H1 (cell line): Measurements from ENCODE around the gene CIT. TPM values are rescaled to one million over a fixed set of nuclear protein-coding genes. Genes with fewer than 3 reads are reported as not detected.

Experiments
- CTCF ChIA-PET: fragments of 300-600 bp; sonication (Branson Sonifier 250); formaldehyde crosslinking; loops from one replicate; lab custom pipeline; 2021; ENCODE audit not compliant: partially characterized antibody; lab: Charles Lee
- POLR2A ChIA-PET: fragments of 300-600 bp; sonication (Branson Sonifier 250); formaldehyde crosslinking; loops from one replicate; lab custom pipeline; 2021; ENCODE audit warnings: inconsistent platforms; ENCODE audit not compliant: partially characterized antibody; lab: Charles Lee
- DNase-seq, 2 experiments: peaks; one replicate each; pipeline versions ENCODE4 v3.0.0 to v3.0.0-alpha.2; 2010 to 2022; ENCODE audit warnings: low spot score in 2 of 2, low read depth in 1 of 2, mixed read lengths in 1 of 2
- FAIRE-seq: peaks from 2 replicates; lab custom pipeline; 2011; peaks lifted over from hg19 to GRCh38; lab: Jason Lieb, UNC
- H2AFZ ChIP-seq: 2 replicates; pipeline ENCODE4 v1.8.1; 2012; ENCODE audit warnings: low read length, inconsistent platforms
- H2AK5ac ChIP-seq: 2 replicates; pipeline ENCODE4 v1.6.1; 2013; ENCODE audit warnings: low read depth, low read length
- H2BK120ac ChIP-seq: replicated peaks from 2 replicates; pipeline ENCODE3; 2013; ENCODE audit warnings: low read depth, low read length, inconsistent platforms
- H2BK12ac ChIP-seq: 2 replicates; pipeline ENCODE4 v1.6.1; 2013; ENCODE audit warnings: low read depth, low read length
- H2BK15ac ChIP-seq: 2 replicates; pipeline ENCODE4 v1.6.1; 2013; ENCODE audit warnings: low read length
- H2BK20ac ChIP-seq: 2 replicates; pipeline ENCODE4 v1.6.1; 2013; ENCODE audit warnings: low read length
- H2BK5ac ChIP-seq: 2 replicates; pipeline ENCODE4 v1.6.1; 2013; ENCODE audit warnings: low read depth, low read length
- H3K14ac ChIP-seq: 2 replicates; pipeline ENCODE4 v1.6.1; 2013; ENCODE audit warnings: inconsistent platforms; ENCODE audit not compliant: insufficient read length
- H3K18ac ChIP-seq: 2 replicates; pipeline ENCODE4 v1.6.1; 2013; ENCODE audit warnings: low read length; ENCODE audit errors: extremely low read depth
- H3K23ac ChIP-seq: 2 replicates; pipeline ENCODE4 v1.6.1; 2013; ENCODE audit warnings: inconsistent platforms; ENCODE audit not compliant: insufficient read length
- H3K23me2 ChIP-seq: 2 replicates; pipeline ENCODE4 v1.6.1; 2013; ENCODE audit warnings: low read depth, low read length
- H3K27ac ChIP-seq: 2 replicates; pipeline ENCODE4 v1.6.1; 2011; ENCODE audit warnings: low read depth, low read length, inconsistent platforms
- H3K27me3 ChIP-seq, 4 experiments: replicated peaks in 1 of 4; 1 replicate in 1 of 4; 2 replicates in 3 of 4; pipeline versions ENCODE4 v1.6.1 to v1.8.1; 2011 to 2013; ENCODE audit warnings: low read length in 3 of 4, mild to moderate bottlenecking in 3 of 4, inconsistent platforms in 2 of 4, mixed read lengths in 2 of 4, moderate library complexity in 1 of 4; ENCODE audit not compliant: control insufficient read depth in 3 of 4, insufficient read depth in 3 of 4; ENCODE audit errors: extremely low read depth in 1 of 4
- H3K36me3 ChIP-seq, 4 experiments: 2 replicates each; pipeline versions ENCODE4 v1.6.1 to v1.8.1; 2011 to 2013; ENCODE audit warnings: mild to moderate bottlenecking in 4 of 4, low read length in 3 of 4, moderate library complexity in 2 of 4, control low read depth in 1 of 4, inconsistent platforms in 1 of 4; ENCODE audit not compliant: insufficient read depth in 4 of 4, control insufficient read depth in 2 of 4
- H3K4ac ChIP-seq: replicated peaks from 2 replicates; pipeline ENCODE3; 2013; ENCODE audit warnings: low read length, low read depth, mixed read lengths, inconsistent platforms; ENCODE audit not compliant: insufficient read length
- H3K4me1 ChIP-seq, 4 experiments: replicated peaks in 1 of 4; 1 replicate in 1 of 4; 2 replicates in 3 of 4; pipeline versions ENCODE4 v1.6.1 to v1.8.1; 2011 to 2013; ENCODE audit warnings: low read length in 3 of 4, inconsistent platforms in 2 of 4, mixed read lengths in 1 of 4; ENCODE audit not compliant: insufficient read depth in 4 of 4, control insufficient read depth in 3 of 4
- H3K4me2 ChIP-seq, 2 experiments: 2 replicates each; pipeline versions ENCODE4 v1.6.1 to v1.8.1; 2011 to 2013; ENCODE audit warnings: low read depth in 2 of 2, low read length in 2 of 2, control low read depth in 1 of 2, inconsistent platforms in 1 of 2, mild to moderate bottlenecking in 1 of 2; ENCODE audit not compliant: insufficient read depth in 1 of 2
- H3K4me3 ChIP-seq, 4 experiments: fragments of 200-600, 300-600 bp in 1 of 4; sonication (generic), shearing (Covaris generic), sonication (Bioruptor Twin) in 1 of 4; 2 replicates each; pipeline versions ENCODE4 v1.5.1 to v1.8.1; 2011 to 2016; ENCODE audit warnings: low read length in 4 of 4, low read depth in 3 of 4, control low read depth in 2 of 4, inconsistent platforms in 2 of 4, mild to moderate bottlenecking in 2 of 4, mixed read lengths in 1 of 4, moderate library complexity in 1 of 4; ENCODE audit not compliant: insufficient read depth in 2 of 4; ENCODE audit errors: extremely low read depth in 1 of 4
- H3K56ac ChIP-seq: replicated peaks from 2 replicates; pipeline ENCODE3; 2013; ENCODE audit warnings: low read depth, mild to moderate bottlenecking, mixed read lengths, low read length, inconsistent platforms; ENCODE audit not compliant: insufficient read length
- H3K79me1 ChIP-seq: 2 replicates; pipeline ENCODE4 v1.6.1; 2013; ENCODE audit warnings: low read depth, low read length, control low read depth
- H3K79me2 ChIP-seq, 2 experiments: 2 replicates each; pipeline versions ENCODE4 v1.6.1 to v1.8.1; 2012 to 2013; ENCODE audit warnings: low read length in 2 of 2, mild to moderate bottlenecking in 2 of 2, inconsistent platforms in 1 of 2; ENCODE audit not compliant: insufficient read depth in 2 of 2, control insufficient read depth in 1 of 2
- H3K9ac ChIP-seq, 4 experiments: replicated peaks in 1 of 4; 1 replicate in 1 of 4; 2 replicates in 3 of 4; pipeline versions ENCODE4 v1.6.1 to v1.8.1; 2011 to 2013; ENCODE audit warnings: low read depth in 3 of 4, low read length in 3 of 4, control low read depth in 2 of 4, mild to moderate bottlenecking in 2 of 4, moderate library complexity in 2 of 4, inconsistent platforms in 1 of 4; ENCODE audit errors: extremely low read depth in 1 of 4
- H3K9me3 ChIP-seq, 2 experiments: 2 replicates each; pipeline versions ENCODE4 v1.6.1 to v1.8.1; 2012 to 2013; ENCODE audit warnings: mild to moderate bottlenecking in 2 of 2, moderate library complexity in 2 of 2, control low read depth in 1 of 2, inconsistent platforms in 1 of 2, low read depth in 1 of 2, low read length in 1 of 2, mixed read lengths in 1 of 2; ENCODE audit not compliant: insufficient read depth in 2 of 2
- H4K20me1 ChIP-seq, 2 experiments: replicated peaks in 1 of 2; 2 replicates each; pipeline versions ENCODE3 to v1.8.1; 2011 to 2013; ENCODE audit warnings: inconsistent platforms in 2 of 2, low read length in 2 of 2, mild to moderate bottlenecking in 1 of 2; ENCODE audit not compliant: insufficient read depth in 2 of 2, control insufficient read depth in 1 of 2
- H4K5ac ChIP-seq: 2 replicates; pipeline ENCODE4 v1.6.1; 2013; ENCODE audit warnings: low read length, low read depth, mixed read lengths, inconsistent platforms; ENCODE audit not compliant: insufficient read length
- H4K8ac ChIP-seq: 2 replicates; pipeline ENCODE4 v1.8.0; 2013; ENCODE audit warnings: mild to moderate bottlenecking, moderate library complexity, low read length, inconsistent platforms; ENCODE audit not compliant: insufficient read depth; ENCODE audit errors: extremely low read depth
- H4K91ac ChIP-seq: replicated peaks from 2 replicates; pipeline ENCODE3; 2013; ENCODE audit warnings: low read length, mixed read lengths, inconsistent platforms; ENCODE audit not compliant: insufficient read length
- BACH1 ChIP-seq: IDR thresholded peaks from 2 replicates; pipeline ENCODE4 v1.6.1; 2012; ENCODE audit warnings: low read length, improper control_type of control experiment
- CEBPB ChIP-seq: IDR thresholded peaks from 2 replicates; pipeline ENCODE4 v1.6.1; 2012; ENCODE audit warnings: low read depth, low read length
- CHD1 ChIP-seq: IDR thresholded peaks from 2 replicates; pipeline ENCODE4 v1.6.1; 2012; ENCODE audit warnings: low read depth, low read length, improper control_type of control experiment
- CREB1 ChIP-seq: IDR thresholded peaks from 2 replicates; pipeline ENCODE4 v1.6.1; 2012; ENCODE audit warnings: inconsistent platforms
- EP300 ChIP-seq, 2 experiments: IDR thresholded peaks; 1 replicate in 1 of 2; 2 replicates in 1 of 2; pipeline ENCODE4 v1.6.1; 2011 to 2012; ENCODE audit warnings: low read depth in 2 of 2, low read length in 2 of 2, mild to moderate bottlenecking in 2 of 2, borderline replicate concordance in 1 of 2, inconsistent platforms in 1 of 2, moderate library complexity in 1 of 2
- GTF2F1 ChIP-seq: IDR thresholded peaks from 2 replicates; pipeline ENCODE4 v1.6.1; 2012; ENCODE audit warnings: low read depth, low read length, improper control_type of control experiment, borderline replicate concordance
- KDM4A ChIP-seq: IDR thresholded peaks from one replicate; pipeline ENCODE4 v1.7.1; 2012; ENCODE audit warnings: low read depth, mild to moderate bottlenecking, moderate library complexity, low read length, inconsistent platforms; ENCODE audit not compliant: severe bottlenecking
- POU5F1 ChIP-seq: IDR thresholded peaks from 2 replicates; pipeline ENCODE4 v1.6.1; 2011; ENCODE audit warnings: low read depth, mild to moderate bottlenecking, low read length, moderate library complexity
- RAD21 ChIP-seq, 2 experiments: IDR thresholded peaks in 1 of 2; conservative IDR thresholded peaks in 1 of 2; 2 replicates each; pipeline ENCODE4 v1.6.1; 2011; ENCODE audit warnings: low read depth in 2 of 2, low read length in 2 of 2, improper control_type of control experiment in 1 of 2, inconsistent platforms in 1 of 2, mild to moderate bottlenecking in 1 of 2, moderate library complexity in 1 of 2
- RBBP5 ChIP-seq: IDR thresholded peaks from 2 replicates; pipeline ENCODE4 v1.7.1; 2012; ENCODE audit warnings: low read depth, mild to moderate bottlenecking, inconsistent platforms, low read length, moderate library complexity, borderline replicate concordance
- SIRT6 ChIP-seq: IDR thresholded peaks from one replicate; pipeline ENCODE4 v1.7.1; 2012; ENCODE audit warnings: low read length, inconsistent platforms
- TAF1 ChIP-seq: IDR thresholded peaks from 2 replicates; pipeline ENCODE4 v1.6.1; 2011; ENCODE audit warnings: mild to moderate bottlenecking, low read depth, low read length
- TCF12 ChIP-seq: IDR thresholded peaks from 2 replicates; pipeline ENCODE4 v1.6.1; 2011; ENCODE audit warnings: low read depth, mild to moderate bottlenecking, low read length
- TEAD4 ChIP-seq: IDR thresholded peaks from 2 replicates; pipeline ENCODE4 v1.6.1; 2012; ENCODE audit warnings: low read depth, low read length, inconsistent platforms, mixed read lengths
- WGBS, 2 experiments: shearing (Covaris generic) in 1 of 2; methylation state at CpG; one replicate each; pipeline versions ENCODE4 v1.1.6 to v1.1.7; 2013 to 2015; ENCODE audit warnings: low lambda C conversion rate in 2 of 2, mixed read lengths in 2 of 2, inconsistent platforms in 1 of 2, low coverage in 1 of 2, missing lambda C conversion rate in 1 of 2; ENCODE audit not compliant: insufficient replicate concordance in 2 of 2, insufficient coverage in 1 of 2, insufficient read length in 1 of 2; ENCODE audit errors: extremely low coverage in 1 of 2, missing lambda C conversion rate in 1 of 2; 5-methylcytosine and 5-hydroxymethylcytosine counted together
- polyA plus RNA-seq, 7 experiments: library from polyadenylated mRNA; depleted of rRNA in 3 of 7; stranded (reverse) in 5 of 7; unstranded in 2 of 7; fragments of >200 nt in 5 of 7; fragments of 200-250 nt in 2 of 7; gene quantifications; 1 replicate in 5 of 7; 2 replicates in 1 of 7; 4 replicates in 1 of 7; pipeline versions ENCODE4 v1.2.1 to v1.2.3, GENCODE V29; 2011 to 2013; ENCODE audit warnings: missing spikeins in 2 of 7, mixed read lengths in 2 of 7
- total RNA-seq: library from RNA; stranded (reverse); fragmentation: NEBNext Ultra II Directional; extraction: Animal tissue kit (Norgen Biotek cat#: 25700); gene quantifications from 2 replicates; pipeline ENCODE4 v1.2.1, GENCODE V29; 2021

Gene CIT
- total and polyA plus RNA-seq, 2 of the 8 experiments (the other 6 are each of a cell fraction or from before 2014, with no cell fraction given) = 17.1 to 60.9 TPM

DNA sequence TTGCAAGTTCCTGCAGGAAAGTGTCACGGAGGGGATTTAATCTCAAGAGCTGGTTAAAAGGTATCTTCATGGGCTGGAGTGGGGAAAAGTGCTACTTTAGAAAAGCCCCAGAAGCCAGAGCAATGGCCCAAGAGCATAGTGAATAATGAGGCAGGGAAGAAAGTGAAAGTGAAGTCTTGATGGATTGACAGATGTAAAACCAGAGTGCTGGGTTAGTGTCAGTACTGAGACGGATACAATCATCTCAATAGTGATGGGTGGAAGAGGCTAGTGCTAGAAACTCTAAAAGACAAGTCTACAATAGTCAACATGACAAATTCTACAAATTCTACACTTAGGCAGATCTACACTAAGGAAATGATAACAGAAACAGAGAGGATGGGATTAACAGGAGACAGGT is 68.1 kb downstream of the CIT start:
- FAIRE-seq (no peak), DNase-seq (no peak)
- no peak overlapping the region for H3K23ac ChIP-seq
- H2BK15ac ChIP-seq = no peak overlapping the region
- no peak overlapping the region for H4K8ac ChIP-seq
- CTCF ChIA-PET = no interaction called here
- H4K91ac ChIP-seq = no peak overlapping the region
- WGBS, 2 experiments = 87% methylated on average over 2 of the region's 2 CpGs; no CpG with 5 or more reads in 1 of the 2 experiments
- H3K36me3 ChIP-seq = peaks cover 0 to 7% (median 0%) of the 10 kb centered on the region in 4 experiments; a peak in 3 of 8 replicates
- H3K27me3 ChIP-seq = no peaks in the 10 kb centered on the region
- POLR2A ChIA-PET = no interaction called here
- H2BK120ac ChIP-seq = no peak overlapping the region
- H3K4ac ChIP-seq = no peak overlapping the region
- no peak overlapping the region for H3K27ac ChIP-seq
- H2BK12ac ChIP-seq = no peak overlapping the region
- H2AFZ ChIP-seq = no peak overlapping the region
- no peak overlapping the region for H2AK5ac ChIP-seq
- H3K4me3 ChIP-seq = no peak overlapping the region
- peaks cover 0 to 7% of the 10 kb centered on the region in 2 experiments; a peak in 2 of 4 replicates for H3K9me3 ChIP-seq
- no peak overlapping the region for H2BK20ac ChIP-seq
- H3K79me2 ChIP-seq = no peaks in the 10 kb centered on the region
- TF ChIP-seq GTF2F1 (no peak), RBBP5 (no peak), TEAD4 (no peak), POU5F1 (no peak), EP300 (IDR thresholded peaks at IDR 0.05; ENCODE audit: borderline replicate concordance in 1 of 2, low read depth in 2 of 2, low read length in 2 of 2) (no peak), TAF1 (no peak), BACH1 (no peak), RAD21 (IDR thresholded peaks at IDR 0.05 in 1 of 2, conservative IDR thresholded peaks at IDR 0.05 in 1 of 2; ENCODE audit: low read depth in 2 of 2, low read length in 2 of 2) (no peak), CEBPB (no peak), CREB1 (no peak), CHD1 (no peak), KDM4A (no peak), SIRT6 (no peak), TCF12 (no peak)
- TF ChIP-seq, all 59 proteins: peak for 0
- H3K4me2 ChIP-seq = no peak overlapping the region
- peaks cover 0 to 2% of the 10 kb centered on the region in 2 experiments for H4K20me1 ChIP-seq
- H3K23me2 ChIP-seq = peaks cover 3% of the 10 kb centered on the region; the same call in 1 of the 2 replicates
- no peak overlapping the region for H3K9ac ChIP-seq
- no peak overlapping the region for H2BK5ac ChIP-seq
- peaks cover 0 to 2% (median 0%) of the 10 kb centered on the region in 4 experiments; a peak in 1 of 7 replicates for H3K4me1 ChIP-seq
- no peaks in the 10 kb centered on the region for H3K79me1 ChIP-seq
- no peak overlapping the region for H3K56ac ChIP-seq
- H4K5ac ChIP-seq = no peak overlapping the region
- no peak overlapping the region for H3K14ac ChIP-seq
- no peak overlapping the region for H3K18ac ChIP-seq
